ENCODE results near the gene CCK.

Gene CCK, protein sequence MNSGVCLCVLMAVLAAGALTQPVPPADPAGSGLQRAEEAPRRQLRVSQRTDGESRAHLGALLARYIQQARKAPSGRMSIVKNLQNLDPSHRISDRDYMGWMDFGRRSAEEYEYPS

DNA sequence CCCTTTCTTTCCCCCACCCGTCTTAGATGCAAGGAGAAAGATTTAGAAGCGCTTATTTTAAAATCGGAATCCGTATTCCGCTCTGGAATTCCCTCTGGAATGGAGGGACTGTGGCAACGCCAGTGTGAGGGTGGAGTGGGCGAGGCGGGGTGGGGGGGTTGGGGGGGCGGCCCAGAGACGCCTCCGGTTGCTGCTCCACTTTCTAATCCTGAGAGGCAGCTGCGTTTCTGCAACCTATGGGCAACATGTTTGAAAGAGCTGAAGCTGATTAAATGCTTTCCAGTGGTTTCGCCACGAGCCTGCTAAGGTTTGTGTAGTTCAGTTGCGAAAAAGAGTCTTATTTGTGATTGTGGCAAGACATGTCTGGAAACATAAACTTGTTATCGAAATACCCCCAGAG lies at the start of gene CCK:
Gene CCK (minus strand): TSS at position 101 of the 400 bp plus-strand sequence. CDS start 2,555 bp downstream, outside the sequence.
- no peak within 1 kb of the TSS for H3K4me3 ChIP-seq (ENCODE audit: low read depth in 1 of 5, low read length in 5 of 5)
- H3K27me3 ChIP-seq (ENCODE audit: control insufficient read depth in 5 of 5, insufficient read depth in 4 of 5, low read length in 5 of 5) = peaks cover 30 to 53% (median 46%) of the 10 kb centered on the region in 5 donors
- H3K9ac ChIP-seq (ENCODE audit: low read length in 5 of 5) = no peak within 1 kb of the TSS

DNA sequence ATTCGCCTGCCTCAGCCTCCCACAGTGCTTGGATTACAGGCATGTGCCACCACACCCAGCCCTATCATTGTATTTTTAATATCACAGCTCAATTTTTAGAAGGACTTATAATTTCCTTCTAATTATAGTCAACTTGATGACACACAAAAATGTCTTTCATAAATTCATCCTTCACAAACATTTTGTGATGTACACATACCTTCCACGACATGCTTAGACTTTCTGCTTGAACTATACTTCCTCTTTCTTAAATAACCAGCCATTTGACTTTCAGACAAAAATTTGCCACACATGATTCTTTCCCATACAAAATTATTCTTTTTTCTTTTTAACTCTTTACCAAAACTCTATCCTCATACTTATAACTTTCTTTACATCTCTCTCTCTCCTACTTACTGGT lies 48.4 kb upstream of the CCK start:
- H3K27me3 ChIP-seq (ENCODE audit: control insufficient read depth in 5 of 5, insufficient read depth in 4 of 5, low read length in 5 of 5) = no peaks in the 10 kb centered on the region
- H3K36me3 ChIP-seq (ENCODE audit: control insufficient read depth in 5 of 5, insufficient read depth in 5 of 5, low read length in 5 of 5) = no peaks in the 10 kb centered on the region
- H3K4me3 ChIP-seq (ENCODE audit: low read depth in 1 of 5, low read length in 5 of 5) = no peak overlapping the region
- H3K4me1 ChIP-seq (ENCODE audit: control insufficient read depth in 5 of 5, insufficient read depth in 5 of 5, low read length in 5 of 5) = no peaks in the 10 kb centered on the region
- H3K9ac ChIP-seq (ENCODE audit: low read length in 5 of 5) = no peak overlapping the region
- H3K9me3 ChIP-seq (ENCODE audit: control insufficient read depth in 5 of 5, low read length in 5 of 5) = peaks cover 2 to 24% (median 9%) of the 10 kb centered on the region in 5 donors
- no peak overlapping the region for H3K27ac ChIP-seq (ENCODE audit: low read depth, low read length)

More for the DNA sequence above, at the start of gene CCK:
- Histone ChIP-seq H3K36me3 (ENCODE audit: control insufficient read depth in 5 of 5, insufficient read depth in 5 of 5, low read length in 5 of 5) (no peaks in the 10 kb centered on the region), H3K27ac (ENCODE audit: low read depth, low read length) (no peak within 1 kb of the TSS), H3K4me1 (ENCODE audit: control insufficient read depth in 5 of 5, insufficient read depth in 5 of 5, low read length in 5 of 5) (peaks cover 0 to 21% (median 19%) of the 10 kb centered on the region in 5 donors), H3K9me3 (ENCODE audit: control insufficient read depth in 5 of 5, low read length in 5 of 5) (no peaks in the 10 kb centered on the region)

DNA sequence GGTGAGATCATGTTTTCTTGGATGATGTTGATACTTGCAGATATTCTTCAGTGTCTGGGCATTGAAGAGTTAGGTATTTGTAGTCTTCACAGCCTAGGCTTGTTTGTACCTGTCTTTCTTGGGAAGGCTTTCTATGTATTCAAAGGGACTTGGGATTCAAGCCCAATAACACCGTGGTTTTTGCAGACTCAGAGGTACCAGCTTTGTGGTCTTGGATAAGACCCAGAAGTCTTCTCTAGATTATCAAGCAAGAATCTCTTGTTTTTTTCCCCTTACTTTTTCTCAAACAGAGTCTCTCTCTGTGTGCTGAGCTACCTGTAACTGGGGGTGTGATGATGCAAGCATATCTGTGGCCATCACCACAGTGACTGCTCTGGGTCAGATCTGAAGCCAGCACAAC lies 42.7 kb upstream of the CCK start:
- H3K9ac ChIP-seq (ENCODE audit: low read length in 5 of 5) = no peak overlapping the region
- no peaks in the 10 kb centered on the region for H3K36me3 ChIP-seq (ENCODE audit: control insufficient read depth in 5 of 5, insufficient read depth in 5 of 5, low read length in 5 of 5)
- no peak overlapping the region for H3K27ac ChIP-seq (ENCODE audit: low read depth, low read length)
- peaks cover 0 to 2% (median 0%) of the 10 kb centered on the region in 5 donors for H3K27me3 ChIP-seq (ENCODE audit: control insufficient read depth in 5 of 5, insufficient read depth in 4 of 5, low read length in 5 of 5)
- no peak overlapping the region for H3K4me3 ChIP-seq (ENCODE audit: low read depth in 1 of 5, low read length in 5 of 5)
- H3K4me1 ChIP-seq (ENCODE audit: control insufficient read depth in 5 of 5, insufficient read depth in 5 of 5, low read length in 5 of 5) = no peaks in the 10 kb centered on the region
- peaks cover 0 to 5% (median 0%) of the 10 kb centered on the region in 5 donors for H3K9me3 ChIP-seq (ENCODE audit: control insufficient read depth in 5 of 5, low read length in 5 of 5)

DNA sequence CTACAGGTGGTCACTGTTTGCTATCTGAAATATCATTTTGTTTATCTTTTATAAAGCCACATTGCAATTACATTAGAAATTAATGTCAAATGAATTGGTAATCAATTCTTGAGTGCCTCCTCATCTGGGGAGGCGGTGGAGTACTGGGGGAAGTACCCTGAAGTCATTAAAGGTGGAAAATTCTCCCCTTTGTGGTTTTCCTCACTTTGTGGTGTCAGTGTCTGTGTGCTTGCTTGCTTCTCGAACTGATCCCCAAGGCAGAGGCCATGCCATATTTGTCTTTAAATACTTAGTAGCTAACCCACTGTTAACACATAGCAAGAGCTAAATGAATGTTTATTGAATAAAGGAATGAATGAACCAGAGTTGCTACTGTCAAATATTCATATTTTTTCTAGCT lies 40.5 kb upstream of the CCK start:
- no peaks in the 10 kb centered on the region for H3K9me3 ChIP-seq (ENCODE audit: control insufficient read depth in 5 of 5, low read length in 5 of 5)
- H3K4me1 ChIP-seq (ENCODE audit: control insufficient read depth in 5 of 5, insufficient read depth in 5 of 5, low read length in 5 of 5) = no peaks in the 10 kb centered on the region
- peaks cover 0 to 2% (median 0%) of the 10 kb centered on the region in 5 donors for H3K27me3 ChIP-seq (ENCODE audit: control insufficient read depth in 5 of 5, insufficient read depth in 4 of 5, low read length in 5 of 5)
- H3K9ac ChIP-seq (ENCODE audit: low read length in 5 of 5) = no peak overlapping the region
- no peak overlapping the region for H3K27ac ChIP-seq (ENCODE audit: low read depth, low read length)
- no peak overlapping the region for H3K4me3 ChIP-seq (ENCODE audit: low read depth in 1 of 5, low read length in 5 of 5)
- H3K36me3 ChIP-seq (ENCODE audit: control insufficient read depth in 5 of 5, insufficient read depth in 5 of 5, low read length in 5 of 5) = no peaks in the 10 kb centered on the region

DNA sequence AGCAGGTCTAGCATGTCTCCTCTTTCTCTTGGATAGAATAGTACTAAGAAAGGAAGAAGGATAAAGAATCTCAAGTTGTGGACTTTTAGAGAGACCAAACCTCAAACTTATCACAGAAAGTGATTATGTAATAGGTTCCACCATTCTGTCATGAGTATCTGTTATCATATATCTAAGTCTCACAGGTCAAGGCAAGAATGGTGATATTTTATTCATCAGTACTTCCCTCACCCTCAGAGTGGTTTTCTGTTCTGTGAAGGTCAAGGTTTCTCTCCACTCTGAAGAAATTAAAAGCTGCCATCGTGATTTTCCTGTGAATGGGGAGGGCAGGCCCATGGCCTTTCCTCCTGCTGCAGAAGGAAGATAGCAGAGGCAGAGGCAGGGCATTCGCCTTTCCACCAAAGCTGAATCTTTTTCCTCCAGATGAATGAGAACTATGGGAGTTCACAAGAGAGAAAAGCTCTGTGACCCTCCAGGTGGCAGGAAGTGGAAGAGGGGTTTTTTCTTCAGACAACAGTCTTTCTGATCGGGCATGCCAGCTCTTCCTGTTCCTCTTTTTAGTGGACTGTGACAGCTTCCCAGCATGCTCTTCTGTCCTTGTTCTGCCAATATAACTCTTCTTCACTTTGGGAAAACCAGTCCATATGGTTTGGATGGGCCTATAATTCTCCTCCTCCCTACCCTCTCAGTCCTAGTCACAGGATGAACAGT lies 37.1 kb upstream of the CCK start:
- Histone ChIP-seq H3K4me3 (ENCODE audit: low read depth in 1 of 5, low read length in 5 of 5) (no peak overlapping the region), H3K27me3 (ENCODE audit: control insufficient read depth in 5 of 5, insufficient read depth in 4 of 5, low read length in 5 of 5) (no peaks in the 10 kb centered on the region), H3K9ac (ENCODE audit: low read length in 5 of 5) (no peak overlapping the region), H3K36me3 (ENCODE audit: control insufficient read depth in 5 of 5, insufficient read depth in 5 of 5, low read length in 5 of 5) (no peaks in the 10 kb centered on the region), H3K27ac (ENCODE audit: low read depth, low read length) (no peak overlapping the region), H3K9me3 (ENCODE audit: control insufficient read depth in 5 of 5, low read length in 5 of 5) (peaks cover 0 to 2% (median 0%) of the 10 kb centered on the region in 5 donors), H3K4me1 (ENCODE audit: control insufficient read depth in 5 of 5, insufficient read depth in 5 of 5, low read length in 5 of 5) (no peaks in the 10 kb centered on the region)

DNA sequence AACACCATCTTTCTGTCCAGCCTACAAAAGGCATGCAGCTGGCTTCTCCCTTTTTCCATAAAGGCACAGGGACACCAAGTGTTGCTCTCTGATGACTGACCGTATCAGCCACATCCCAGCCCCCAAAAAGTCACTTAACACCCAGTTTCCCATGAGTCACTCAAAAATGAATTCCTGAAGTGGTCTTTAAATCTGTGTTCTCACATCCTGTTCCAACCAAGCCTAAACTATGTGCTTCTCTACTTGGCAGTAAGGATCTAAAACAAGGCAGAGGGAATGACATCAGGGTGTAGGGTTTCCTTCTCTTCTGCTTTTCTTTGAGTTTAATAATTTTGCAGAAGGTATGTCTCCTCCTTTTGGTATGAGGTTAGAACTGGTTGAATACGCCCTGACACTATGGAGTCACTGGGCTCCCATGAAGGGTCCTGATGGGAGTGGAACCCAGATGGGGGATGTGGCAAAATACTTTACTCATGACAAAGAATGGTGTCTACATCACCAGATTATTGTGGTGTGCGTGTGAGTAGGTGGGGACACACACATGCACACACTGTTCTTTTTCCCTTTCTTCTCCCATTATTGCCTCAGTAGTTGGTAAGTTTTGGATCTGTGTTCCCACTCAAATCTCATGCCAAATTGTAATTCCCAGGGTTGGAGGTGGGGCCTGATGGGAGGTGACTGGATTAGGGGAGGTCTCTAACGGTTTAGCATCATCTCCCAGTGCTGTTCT lies 35.6 kb upstream of the CCK start:
- Histone ChIP-seq H3K36me3 (ENCODE audit: control insufficient read depth in 5 of 5, insufficient read depth in 5 of 5, low read length in 5 of 5) (no peaks in the 10 kb centered on the region), H3K9me3 (ENCODE audit: control insufficient read depth in 5 of 5, low read length in 5 of 5) (peaks cover 0 to 2% (median 0%) of the 10 kb centered on the region in 5 donors), H3K4me1 (ENCODE audit: control insufficient read depth in 5 of 5, insufficient read depth in 5 of 5, low read length in 5 of 5) (no peaks in the 10 kb centered on the region), H3K9ac (ENCODE audit: low read length in 5 of 5) (no peak overlapping the region), H3K27me3 (ENCODE audit: control insufficient read depth in 5 of 5, insufficient read depth in 4 of 5, low read length in 5 of 5) (no peaks in the 10 kb centered on the region), H3K4me3 (ENCODE audit: low read depth in 1 of 5, low read length in 5 of 5) (no peak overlapping the region), H3K27ac (ENCODE audit: low read depth, low read length) (no peak overlapping the region)

DNA sequence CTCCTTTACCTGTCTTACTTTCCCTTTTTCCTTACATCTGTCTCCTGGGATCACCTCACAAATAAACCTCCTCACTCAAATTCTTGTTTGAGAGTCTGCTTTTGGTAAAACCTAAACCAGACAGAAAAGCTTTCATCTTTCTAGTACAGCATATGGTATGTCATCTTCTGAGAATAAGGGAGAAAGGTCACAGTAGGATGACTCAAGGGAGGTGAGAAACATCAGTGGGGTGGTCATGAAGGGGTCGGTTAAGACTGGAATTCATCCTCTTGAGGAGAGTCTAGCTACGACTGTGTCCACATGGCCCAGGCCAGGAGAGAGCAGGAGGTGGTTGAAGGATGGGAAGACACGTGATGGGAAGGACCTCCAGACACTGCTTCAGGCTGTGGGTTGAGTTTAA lies 34.8 kb upstream of the CCK start:
- Histone ChIP-seq H3K27ac (ENCODE audit: low read depth, low read length) (no peak overlapping the region), H3K36me3 (ENCODE audit: control insufficient read depth in 5 of 5, insufficient read depth in 5 of 5, low read length in 5 of 5) (no peaks in the 10 kb centered on the region), H3K27me3 (ENCODE audit: control insufficient read depth in 5 of 5, insufficient read depth in 4 of 5, low read length in 5 of 5) (no peaks in the 10 kb centered on the region), H3K4me3 (ENCODE audit: low read depth in 1 of 5, low read length in 5 of 5) (no peak overlapping the region), H3K9me3 (ENCODE audit: control insufficient read depth in 5 of 5, low read length in 5 of 5) (peaks cover 0 to 2% (median 0%) of the 10 kb centered on the region in 5 donors), H3K4me1 (ENCODE audit: control insufficient read depth in 5 of 5, insufficient read depth in 5 of 5, low read length in 5 of 5) (no peaks in the 10 kb centered on the region), H3K9ac (ENCODE audit: low read length in 5 of 5) (no peak overlapping the region)

DNA sequence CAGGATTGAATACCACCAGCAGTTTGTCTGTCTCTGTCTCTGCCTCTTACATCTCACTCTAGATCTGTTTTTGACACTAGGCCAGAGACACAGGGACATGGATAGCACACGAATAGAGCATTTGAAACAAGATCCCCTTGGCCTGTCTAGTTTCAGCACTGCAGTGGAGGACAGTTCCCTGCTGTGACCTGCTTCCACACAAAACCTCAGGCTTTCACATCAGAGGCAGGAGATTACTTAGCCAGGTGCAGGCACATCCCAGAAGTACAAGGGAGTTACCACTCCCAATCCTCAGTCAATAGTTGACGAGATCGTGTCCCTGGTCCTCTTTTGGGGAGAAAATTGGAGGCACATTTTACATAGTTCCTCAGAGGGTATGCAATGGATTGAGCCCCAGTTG lies 34.0 kb upstream of the CCK start:
- Histone ChIP-seq H3K27ac (ENCODE audit: low read depth, low read length) (no peak overlapping the region), H3K4me3 (ENCODE audit: low read depth in 1 of 5, low read length in 5 of 5) (no peak overlapping the region), H3K9ac (ENCODE audit: low read length in 5 of 5) (no peak overlapping the region), H3K4me1 (ENCODE audit: control insufficient read depth in 5 of 5, insufficient read depth in 5 of 5, low read length in 5 of 5) (no peaks in the 10 kb centered on the region), H3K9me3 (ENCODE audit: control insufficient read depth in 5 of 5, low read length in 5 of 5) (peaks cover 0 to 2% (median 0%) of the 10 kb centered on the region in 5 donors), H3K27me3 (ENCODE audit: control insufficient read depth in 5 of 5, insufficient read depth in 4 of 5, low read length in 5 of 5) (no peaks in the 10 kb centered on the region), H3K36me3 (ENCODE audit: control insufficient read depth in 5 of 5, insufficient read depth in 5 of 5, low read length in 5 of 5) (no peaks in the 10 kb centered on the region)

DNA sequence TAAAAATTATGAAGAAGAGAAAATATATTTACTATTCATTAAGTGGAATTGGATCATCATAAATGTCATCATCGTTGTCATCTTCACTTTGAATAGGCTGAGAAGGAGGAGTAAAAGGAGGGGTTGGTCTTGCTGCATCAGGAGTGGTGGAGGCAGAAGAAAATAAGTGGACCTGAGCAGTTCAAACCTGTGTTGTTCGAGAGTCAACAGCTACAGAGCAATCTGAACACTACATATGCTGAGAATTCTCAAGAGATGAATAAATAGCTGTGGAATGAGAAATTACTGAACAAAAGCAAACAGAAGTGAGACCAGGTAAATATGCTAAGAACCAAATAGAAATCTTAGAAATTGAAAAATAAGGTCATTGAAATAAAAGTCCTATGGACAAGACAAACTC lies 32.3 kb upstream of the CCK start:
- H3K4me3 ChIP-seq (ENCODE audit: low read depth in 1 of 5, low read length in 5 of 5) = no peak overlapping the region
- no peaks in the 10 kb centered on the region for H3K27me3 ChIP-seq (ENCODE audit: control insufficient read depth in 5 of 5, insufficient read depth in 4 of 5, low read length in 5 of 5)
- no peak overlapping the region for H3K9ac ChIP-seq (ENCODE audit: low read length in 5 of 5)
- H3K27ac ChIP-seq (ENCODE audit: low read depth, low read length) = no peak overlapping the region
- H3K9me3 ChIP-seq (ENCODE audit: control insufficient read depth in 5 of 5, low read length in 5 of 5) = peaks cover 0 to 2% (median 0%) of the 10 kb centered on the region in 5 donors
- H3K4me1 ChIP-seq (ENCODE audit: control insufficient read depth in 5 of 5, insufficient read depth in 5 of 5, low read length in 5 of 5) = no peaks in the 10 kb centered on the region
- H3K36me3 ChIP-seq (ENCODE audit: control insufficient read depth in 5 of 5, insufficient read depth in 5 of 5, low read length in 5 of 5) = no peaks in the 10 kb centered on the region

DNA sequence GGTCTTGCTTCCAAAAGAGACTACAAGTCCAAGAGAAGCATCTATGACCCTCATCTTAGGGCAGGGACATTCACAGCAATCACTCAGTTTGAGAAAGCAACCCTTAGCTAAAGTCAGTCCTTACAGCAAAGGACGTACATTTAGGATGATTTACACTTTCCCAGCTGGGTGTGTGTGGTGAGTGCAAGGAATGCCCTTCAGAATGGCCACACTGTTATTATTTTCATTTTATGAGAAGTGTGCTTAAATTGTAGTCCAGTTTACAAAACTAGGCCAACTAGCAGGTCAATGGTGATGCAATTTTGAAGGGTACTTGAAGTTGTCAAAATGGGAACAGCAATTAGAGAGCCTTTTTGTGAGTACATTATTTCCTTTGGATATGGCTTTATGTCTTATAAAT lies 26.0 kb upstream of the CCK start:
- Histone ChIP-seq H3K4me1 (ENCODE audit: control insufficient read depth in 5 of 5, insufficient read depth in 5 of 5, low read length in 5 of 5) (no peaks in the 10 kb centered on the region), H3K9ac (ENCODE audit: low read length in 5 of 5) (no peak overlapping the region), H3K27ac (ENCODE audit: low read depth, low read length) (no peak overlapping the region), H3K9me3 (ENCODE audit: control insufficient read depth in 5 of 5, low read length in 5 of 5) (no peaks in the 10 kb centered on the region), H3K4me3 (ENCODE audit: low read depth in 1 of 5, low read length in 5 of 5) (no peak overlapping the region), H3K27me3 (ENCODE audit: control insufficient read depth in 5 of 5, insufficient read depth in 4 of 5, low read length in 5 of 5) (peaks cover 0 to 7% (median 0%) of the 10 kb centered on the region in 5 donors), H3K36me3 (ENCODE audit: control insufficient read depth in 5 of 5, insufficient read depth in 5 of 5, low read length in 5 of 5) (no peaks in the 10 kb centered on the region)
